Spleen (tissue), 7 donors: ENCODE results near the gene KRTAP4-8.

Experiments
- POLR2A ChIP-seq, 3 donors: fragments of 450-650 bp; IDR thresholded peaks; one replicate each; pipeline ENCODE4 v1.5.1; 2017; ENCODE audit warnings: antibody characterized with exemption in 3 of 3, mild to moderate bottlenecking in 1 of 3
- TF ChIP-seq, protein P1 (sequence below), 11 experiments: fragments of 200-600 bp in 7 of 11; fragments of 450-650 bp in 4 of 11; sonication (generic) in 4 of 11; IDR thresholded peaks in 8 of 11; conservative IDR thresholded peaks in 3 of 11; 1 replicate in 7 of 11; 2 replicates in 4 of 11; pipeline versions ENCODE4 v1.4.0 to v1.8.0; 2016 to 2021; ENCODE audit warnings: antibody characterized with exemption in 11 of 11, inconsistent platforms in 4 of 11, mild to moderate bottlenecking in 1 of 11
- donor health status: DM: no; HTN: no; CAD: no; lungs with moderate emphysema.
- donor health status: DM: no; HTN: no; CAD: no.
- donor health status: DM: no; HTN: no; CAD: no.

DNA sequence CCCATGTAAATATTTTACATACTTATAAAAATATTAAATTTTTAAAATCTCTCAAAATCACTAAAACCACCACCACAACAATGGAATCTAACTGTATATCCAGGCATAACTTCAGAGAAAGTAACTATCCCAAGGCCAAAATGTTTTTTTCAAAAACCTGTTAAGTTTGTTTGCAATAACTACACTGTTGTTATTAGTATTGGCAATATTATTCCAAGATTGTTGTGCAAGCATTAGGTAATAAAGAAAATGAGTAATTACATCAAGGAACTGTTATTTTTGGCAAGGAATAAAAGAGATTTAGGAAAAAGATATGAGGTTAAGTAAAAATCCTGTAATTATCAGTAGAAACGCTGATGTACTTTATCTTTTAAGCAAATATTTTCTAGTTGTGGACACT lies 29.4 kb upstream of the KRTAP4-8 start:
- TF ChIP-seq, protein P1, sequence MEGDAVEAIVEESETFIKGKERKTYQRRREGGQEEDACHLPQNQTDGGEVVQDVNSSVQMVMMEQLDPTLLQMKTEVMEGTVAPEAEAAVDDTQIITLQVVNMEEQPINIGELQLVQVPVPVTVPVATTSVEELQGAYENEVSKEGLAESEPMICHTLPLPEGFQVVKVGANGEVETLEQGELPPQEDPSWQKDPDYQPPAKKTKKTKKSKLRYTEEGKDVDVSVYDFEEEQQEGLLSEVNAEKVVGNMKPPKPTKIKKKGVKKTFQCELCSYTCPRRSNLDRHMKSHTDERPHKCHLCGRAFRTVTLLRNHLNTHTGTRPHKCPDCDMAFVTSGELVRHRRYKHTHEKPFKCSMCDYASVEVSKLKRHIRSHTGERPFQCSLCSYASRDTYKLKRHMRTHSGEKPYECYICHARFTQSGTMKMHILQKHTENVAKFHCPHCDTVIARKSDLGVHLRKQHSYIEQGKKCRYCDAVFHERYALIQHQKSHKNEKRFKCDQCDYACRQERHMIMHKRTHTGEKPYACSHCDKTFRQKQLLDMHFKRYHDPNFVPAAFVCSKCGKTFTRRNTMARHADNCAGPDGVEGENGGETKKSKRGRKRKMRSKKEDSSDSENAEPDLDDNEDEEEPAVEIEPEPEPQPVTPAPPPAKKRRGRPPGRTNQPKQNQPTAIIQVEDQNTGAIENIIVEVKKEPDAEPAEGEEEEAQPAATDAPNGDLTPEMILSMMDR (IDR thresholded peaks at IDR 0.05 in 8 of 11, conservative IDR thresholded peaks at IDR 0.05 in 3 of 11) = no peak
- no peak for TF ChIP-seq POLR2A (IDR thresholded peaks at IDR 0.05)
